Mucosa of descending colon (tissue), 3 donors: Measurements from ENCODE around the gene SYCP3. TPM values are rescaled to one million over a fixed set of nuclear protein-coding genes. Genes with fewer than 3 reads are reported as not detected.

Experiments
- ATAC-seq: fragments of 200-7000 bp; cut with Tn5 transposase; one replicate; pipeline ENCODE4 v1.9.1; 2020; ENCODE audit warnings: mild to moderate bottlenecking, moderate library complexity
- DNase-seq, 3 donors: peaks; one replicate each; pipeline ENCODE4 v3.0.0-alpha.2; 2020
- H3K36me3 ChIP-seq: fragments of 200-600 bp; one replicate; pipeline ENCODE4 v1.8.0; 2021; ENCODE audit warnings: low read depth, mild to moderate bottlenecking
- H3K4me1 ChIP-seq: fragments of 200-600 bp; one replicate; pipeline ENCODE4 v1.8.0; 2021; ENCODE audit warnings: low read depth, mild to moderate bottlenecking
- H3K4me3 ChIP-seq: fragments of 200-600 bp; one replicate; pipeline ENCODE4 v1.8.0; 2021; ENCODE audit warnings: mild to moderate bottlenecking
- H3K9me3 ChIP-seq: fragments of 200-600 bp; one replicate; pipeline ENCODE4 v1.8.0; 2021; ENCODE audit warnings: mild to moderate bottlenecking
- intact Hi-C, 2 donors: fragments of 100-400 bp; cut with DNase I in 1 of 2; cut with micrococcal nuclease in 1 of 2; formaldehyde crosslinking; loops; one replicate each; pipeline versions ENCODE4 v1.11.0 to v1.11.1; 2022; cut with DNase I, micrococcal nuclease
- total RNA-seq, 3 donors: library from RNA; stranded (reverse); fragmentation: NEBNext Ultra II Directional in 2 of 3; extraction: Animal tissue kit (Norgen Biotek cat#: 25700) in 2 of 3; gene quantifications; one replicate each; pipeline versions ENCODE4 v1.2.1 to v1.2.4, GENCODE V29; 2021 to 2023
- TF ChIP-seq, protein P1 (sequence below): fragments of 200-600 bp; IDR thresholded peaks from one replicate; pipeline ENCODE4 v1.8.0; 2022; ENCODE audit warnings: antibody characterized with exemption, mild to moderate bottlenecking
- donor health status: DM: no; HTN: no; CAD: no; lungs with moderate emphysema.
- donor health status: DM: no; HTN: no; CAD: no.
- donor health status: DM: no; HTN: yes; CAD: no.

The SYCP3 gene
- total RNA-seq, 3 donors from 2014 or later: 0.07 to 0.28 TPM; not detected in 1

DNA sequence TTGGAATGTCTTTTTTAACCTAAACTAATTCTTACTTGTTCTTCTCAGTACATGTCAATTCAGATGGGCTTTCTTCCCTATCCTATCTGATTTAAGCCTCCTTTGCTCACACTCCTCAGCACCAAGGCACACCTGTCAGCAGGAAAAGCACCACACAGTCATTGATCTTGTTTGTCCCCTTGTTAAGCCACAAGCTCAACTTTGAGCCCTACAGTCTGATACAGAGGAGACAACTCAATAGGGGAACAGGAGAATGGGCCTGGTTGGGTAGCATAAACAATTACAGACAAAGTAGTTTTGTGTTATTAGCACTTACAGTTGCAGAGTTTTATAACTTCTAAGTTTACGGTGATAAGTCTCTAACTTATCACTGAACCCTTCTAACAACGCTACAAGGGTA is 29.5 kb upstream of the SYCP3 start:
- DNase-seq: no peak
- H3K36me3 ChIP-seq: peaks cover 9% of the 10 kb centered on the region
- TF ChIP-seq, protein P1, sequence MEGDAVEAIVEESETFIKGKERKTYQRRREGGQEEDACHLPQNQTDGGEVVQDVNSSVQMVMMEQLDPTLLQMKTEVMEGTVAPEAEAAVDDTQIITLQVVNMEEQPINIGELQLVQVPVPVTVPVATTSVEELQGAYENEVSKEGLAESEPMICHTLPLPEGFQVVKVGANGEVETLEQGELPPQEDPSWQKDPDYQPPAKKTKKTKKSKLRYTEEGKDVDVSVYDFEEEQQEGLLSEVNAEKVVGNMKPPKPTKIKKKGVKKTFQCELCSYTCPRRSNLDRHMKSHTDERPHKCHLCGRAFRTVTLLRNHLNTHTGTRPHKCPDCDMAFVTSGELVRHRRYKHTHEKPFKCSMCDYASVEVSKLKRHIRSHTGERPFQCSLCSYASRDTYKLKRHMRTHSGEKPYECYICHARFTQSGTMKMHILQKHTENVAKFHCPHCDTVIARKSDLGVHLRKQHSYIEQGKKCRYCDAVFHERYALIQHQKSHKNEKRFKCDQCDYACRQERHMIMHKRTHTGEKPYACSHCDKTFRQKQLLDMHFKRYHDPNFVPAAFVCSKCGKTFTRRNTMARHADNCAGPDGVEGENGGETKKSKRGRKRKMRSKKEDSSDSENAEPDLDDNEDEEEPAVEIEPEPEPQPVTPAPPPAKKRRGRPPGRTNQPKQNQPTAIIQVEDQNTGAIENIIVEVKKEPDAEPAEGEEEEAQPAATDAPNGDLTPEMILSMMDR: no peak
- no peaks in the 10 kb centered on the region for H3K9me3 ChIP-seq
- peaks cover 10% of the 10 kb centered on the region for H3K4me1 ChIP-seq
- intact Hi-C loops: no loop called here
- H3K4me3 ChIP-seq: no peak overlapping the region
- no peak for ATAC-seq

DNA sequence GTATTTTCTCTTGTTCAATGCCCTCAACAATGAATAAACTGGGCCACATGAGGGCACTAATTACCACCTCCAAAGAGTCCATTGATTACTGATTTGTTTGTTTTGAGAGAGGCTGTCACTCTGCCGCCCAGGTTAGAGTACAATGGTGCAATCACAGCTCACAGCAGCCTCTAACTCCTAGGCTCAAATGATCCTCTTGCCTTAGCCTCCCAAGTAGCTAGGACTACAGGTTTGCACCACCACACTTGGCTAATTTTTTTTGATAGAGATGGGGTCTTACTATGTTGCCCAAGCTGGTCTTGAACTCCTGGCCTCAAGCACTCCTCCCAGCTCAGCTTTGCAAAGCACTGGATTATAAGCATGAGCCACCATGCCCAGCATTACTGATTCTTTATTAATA is 28.3 kb upstream of the SYCP3 start:
- intact Hi-C loops: no loop called here
- ATAC-seq: no peak
- TF ChIP-seq, protein P1: no peak
- no peaks in the 10 kb centered on the region for H3K9me3 ChIP-seq
- H3K36me3 ChIP-seq: peaks cover 6% of the 10 kb centered on the region
- DNase-seq: no peak
- no peak overlapping the region for H3K4me3 ChIP-seq
- peaks cover 9% of the 10 kb centered on the region for H3K4me1 ChIP-seq

DNA sequence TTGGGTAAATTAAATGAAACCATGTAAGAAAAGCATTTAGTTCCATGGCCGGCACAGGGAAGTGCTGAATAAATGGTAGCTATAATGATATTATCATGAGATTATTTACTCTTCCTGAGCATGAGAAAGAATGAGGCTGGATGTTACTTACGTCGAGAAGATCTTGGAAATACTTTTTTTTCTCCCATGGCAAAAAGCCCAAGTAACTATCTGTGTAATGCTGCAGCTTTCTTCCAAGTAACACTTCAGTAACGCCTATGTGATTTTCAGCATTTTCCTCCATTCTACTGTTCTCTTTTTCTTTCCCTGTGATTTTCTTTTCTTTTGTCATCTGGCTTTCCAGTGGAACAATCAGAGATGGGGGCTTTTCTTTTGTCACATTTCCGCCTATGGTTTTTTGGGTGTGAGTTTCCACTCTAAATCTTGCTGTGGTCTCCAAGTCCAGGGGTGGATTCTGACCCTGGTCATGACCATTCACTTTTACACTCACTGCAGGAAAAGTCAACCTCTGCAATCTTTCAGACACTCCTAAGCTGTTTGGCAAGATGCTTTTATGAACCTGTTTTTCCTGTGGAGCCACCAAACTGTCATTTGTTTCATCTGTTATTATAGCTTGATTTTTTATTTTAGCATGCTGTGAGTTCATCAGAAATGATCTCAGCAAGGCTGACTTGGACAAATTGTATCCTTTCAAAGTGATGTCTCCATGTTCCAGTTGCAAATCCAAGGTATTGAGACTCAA is 25.0 kb upstream of the SYCP3 start:
- peak; percentile 19 for ATAC-seq
- peaks cover 3% of the 10 kb centered on the region for H3K4me1 ChIP-seq
- DNase-seq: peak in 1 of 3 donors; percentile 40
- H3K36me3 ChIP-seq: peaks cover 6% of the 10 kb centered on the region
- no peak overlapping the region for H3K4me3 ChIP-seq
- H3K9me3 ChIP-seq: no peaks in the 10 kb centered on the region
- TF ChIP-seq, protein P1: no peak
- intact Hi-C loops: no loop called here

DNA sequence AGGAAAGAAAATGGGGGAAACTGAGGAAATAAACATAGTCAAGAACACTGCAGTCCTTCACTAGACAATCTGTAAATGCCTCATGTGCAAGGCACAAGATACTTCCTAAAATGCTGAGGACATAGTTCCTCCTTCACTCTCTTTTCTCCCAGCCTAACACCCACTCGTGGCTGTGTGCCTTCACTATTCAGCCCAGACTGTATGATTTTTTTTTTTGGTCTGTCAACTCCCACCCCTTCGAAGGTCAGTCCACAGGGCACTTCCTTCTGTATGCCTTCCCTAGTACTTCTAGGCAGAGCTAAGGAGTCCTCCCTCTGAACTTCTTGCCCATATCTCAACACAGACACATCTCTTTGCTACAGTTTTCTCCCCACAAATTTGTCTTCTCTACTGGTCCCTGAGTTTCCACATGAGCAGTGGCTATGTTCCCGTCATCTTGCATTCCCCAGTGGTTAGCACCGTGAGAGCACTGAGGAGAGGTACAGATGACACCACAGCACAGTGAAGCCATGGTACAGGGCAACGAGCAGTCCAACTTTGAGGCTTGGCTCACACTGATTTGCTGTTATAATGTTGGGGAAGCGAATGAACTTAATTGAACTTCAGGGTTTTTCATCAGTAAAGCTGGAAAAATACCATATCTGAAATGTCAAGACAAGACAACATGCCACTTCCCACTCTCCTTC is 24.1 kb upstream of the SYCP3 start:
- Histone ChIP-seq H3K4me3 (no peak overlapping the region), H3K36me3 (peaks cover 6% of the 10 kb centered on the region), H3K9me3 (no peaks in the 10 kb centered on the region), H3K4me1 (peaks cover 3% of the 10 kb centered on the region)
- TF ChIP-seq, protein P1: no peak
- ATAC-seq (peak; percentile 56), DNase-seq (no peak)
- intact Hi-C loops: no loop called here

DNA sequence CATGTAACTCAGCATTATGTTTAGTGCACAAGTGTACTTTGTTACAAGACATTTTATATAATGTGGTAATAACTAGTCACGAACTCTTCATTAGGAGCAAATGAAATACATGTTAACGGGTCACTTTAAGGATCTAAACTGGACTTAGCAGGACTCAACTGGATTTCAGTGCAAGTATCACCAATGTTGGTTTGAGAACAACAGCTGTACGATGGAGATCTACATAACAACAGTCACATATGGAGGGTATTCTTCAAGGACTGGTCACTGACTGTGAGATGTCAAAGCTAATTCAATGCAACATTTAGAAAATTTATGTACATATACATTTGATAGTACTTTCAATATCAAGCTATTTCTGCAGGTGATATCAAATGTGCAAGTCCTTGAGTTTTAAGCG is 22.5 kb upstream of the SYCP3 start:
- Histone ChIP-seq H3K9me3 (no peaks in the 10 kb centered on the region), H3K4me3 (no peak overlapping the region), H3K36me3 (peaks cover 6% of the 10 kb centered on the region), H3K4me1 (peaks cover 3% of the 10 kb centered on the region)
- intact Hi-C loops: no loop called here
- TF ChIP-seq, protein P1: no peak
- DNase-seq (no peak), ATAC-seq (no peak)
